ENCODE data around the gene KCNA5. TPM values are rescaled to one million over a fixed set of nuclear protein-coding genes. Genes with fewer than 3 reads are reported as not detected.
A peak's percentile ranks its signal among the peaks of the same experiment; 100 is the strongest.

The KCNA5 gene
- polyA plus RNA-seq, 3 donors, result not detected

- intact Hi-C loops (cut with micrococcal nuclease), result no loop called here
These were observed 43.5 kb upstream of the KCNA5 start for GRCh38 chr12:5000204-5000603.

GRCh38 chr12:5000658-5001385, 42.9 kb upstream of the KCNA5 start:
- H3K9me3 ChIP-seq (replicated peaks in 1 of 2; ENCODE audit: control insufficient read depth in 1 of 2, insufficient read depth in 1 of 2, low read length in 2 of 2), result no peaks in the 10 kb centered on the region
- H3K36me3 ChIP-seq (replicated peaks in 1 of 2; ENCODE audit: control insufficient read depth in 1 of 2, insufficient read depth in 2 of 2, low read length in 2 of 2), result no peaks in the 10 kb centered on the region
- Mint-ChIP-seq H3K9me3 (no peaks in the 10 kb centered on the region), H3K27me3 (ENCODE audit: low read depth in 3 of 3) (peaks cover 12 to 14% (median 13%) of the 10 kb centered on the region in 3 donors), H3K4me3 (no peak overlapping the region), H3K4me1 (no peaks in the 10 kb centered on the region), H3K36me3 (no peaks in the 10 kb centered on the region), H3K27ac (no peak overlapping the region)
- no peaks in the 10 kb centered on the region for H3K4me1 ChIP-seq (ENCODE audit: control insufficient read depth in 1 of 2, insufficient read depth in 2 of 2, low read length in 2 of 2)
- DNase-seq, result no peak
- H3K4me2 ChIP-seq (replicated peaks; ENCODE audit: extremely low read depth, low read length, poor library complexity, severe bottlenecking), result no peak overlapping the region
- no peaks in the 10 kb centered on the region for H3K79me2 ChIP-seq (ENCODE audit: insufficient read depth, low read length)
- H3K27me3 ChIP-seq (ENCODE audit: control insufficient read depth in 2 of 2, insufficient read depth in 2 of 2, low read length in 2 of 2), result peaks cover 0 to 8% of the 10 kb centered on the region in 2 donors
- no peak overlapping the region for H3K27ac ChIP-seq (ENCODE audit: low read depth in 1 of 2, low read length in 2 of 2)
- H2AFZ ChIP-seq (ENCODE audit: insufficient read depth, low read depth, low read length, poor library complexity, severe bottlenecking), result no peak overlapping the region
- no peak overlapping the region for H3K4me3 ChIP-seq (replicated peaks in 1 of 3; ENCODE audit: low read depth in 2 of 3, low read length in 3 of 3)
- no peak for TF ChIP-seq CTCF (IDR thresholded peaks at IDR 0.05)
- no peaks in the 10 kb centered on the region for H4K20me1 ChIP-seq (ENCODE audit: insufficient read depth, low read length)
- intact Hi-C loops (cut with micrococcal nuclease), result no loop called here
- H3K9ac ChIP-seq (ENCODE audit: insufficient read depth, low read length, poor library complexity, severe bottlenecking), result no peak overlapping the region
- WGBS (ENCODE audit: insufficient coverage), result 87% methylated on average over 6 of the region's 8 CpGs

More at GRCh38 chr12:5000204-5000603, 43.5 kb upstream of the KCNA5 start:
- H3K27ac ChIP-seq (ENCODE audit: low read depth in 1 of 2, low read length in 2 of 2), result no peak overlapping the region
- H3K27me3 ChIP-seq (ENCODE audit: control insufficient read depth in 2 of 2, insufficient read depth in 2 of 2, low read length in 2 of 2), result peaks cover 0 to 8% of the 10 kb centered on the region in 2 donors
- no peaks in the 10 kb centered on the region for H3K4me1 ChIP-seq (ENCODE audit: control insufficient read depth in 1 of 2, insufficient read depth in 2 of 2, low read length in 2 of 2)
- no peaks in the 10 kb centered on the region for H3K4me1 Mint-ChIP-seq
- no peaks in the 10 kb centered on the region for H3K9me3 Mint-ChIP-seq
- H3K27me3 Mint-ChIP-seq (ENCODE audit: low read depth in 3 of 3), result peaks cover 13 to 18% (median 14%) of the 10 kb centered on the region in 3 donors
- no peak for TF ChIP-seq CTCF (IDR thresholded peaks at IDR 0.05)
- H3K9me3 ChIP-seq (replicated peaks in 1 of 2; ENCODE audit: control insufficient read depth in 1 of 2, insufficient read depth in 1 of 2, low read length in 2 of 2), result no peaks in the 10 kb centered on the region
- no peak overlapping the region for H3K4me3 Mint-ChIP-seq
- no peak overlapping the region for H3K9ac ChIP-seq (ENCODE audit: insufficient read depth, low read length, poor library complexity, severe bottlenecking)
- H3K27ac Mint-ChIP-seq, result peak overlapping the region in 1 of 7 donors; percentile 10
- WGBS (ENCODE audit: insufficient coverage), result 80% methylated on average over 2 of the region's 3 CpGs
- H2AFZ ChIP-seq (ENCODE audit: insufficient read depth, low read depth, low read length, poor library complexity, severe bottlenecking), result no peak overlapping the region
- no peaks in the 10 kb centered on the region for H3K36me3 Mint-ChIP-seq
- H3K4me2 ChIP-seq (replicated peaks; ENCODE audit: extremely low read depth, low read length, poor library complexity, severe bottlenecking), result no peak overlapping the region
- H3K36me3 ChIP-seq (replicated peaks in 1 of 2; ENCODE audit: control insufficient read depth in 1 of 2, insufficient read depth in 2 of 2, low read length in 2 of 2), result no peaks in the 10 kb centered on the region
- DNase-seq, result no peak
- no peaks in the 10 kb centered on the region for H3K79me2 ChIP-seq (ENCODE audit: insufficient read depth, low read length)
- H3K4me3 ChIP-seq (replicated peaks in 1 of 3; ENCODE audit: low read depth in 2 of 3, low read length in 3 of 3), result no peak overlapping the region
- H4K20me1 ChIP-seq (ENCODE audit: insufficient read depth, low read length), result no peaks in the 10 kb centered on the region

Data from CD14-positive monocyte (primary cell).